ENCODE measurements around the gene SPINT3. TPM values are rescaled to one million over a fixed set of nuclear protein-coding genes. Genes with fewer than 3 reads are reported as not detected.

Gene SPINT3
- total and polyA plus RNA-seq, 7 donors: not detected

DNA sequence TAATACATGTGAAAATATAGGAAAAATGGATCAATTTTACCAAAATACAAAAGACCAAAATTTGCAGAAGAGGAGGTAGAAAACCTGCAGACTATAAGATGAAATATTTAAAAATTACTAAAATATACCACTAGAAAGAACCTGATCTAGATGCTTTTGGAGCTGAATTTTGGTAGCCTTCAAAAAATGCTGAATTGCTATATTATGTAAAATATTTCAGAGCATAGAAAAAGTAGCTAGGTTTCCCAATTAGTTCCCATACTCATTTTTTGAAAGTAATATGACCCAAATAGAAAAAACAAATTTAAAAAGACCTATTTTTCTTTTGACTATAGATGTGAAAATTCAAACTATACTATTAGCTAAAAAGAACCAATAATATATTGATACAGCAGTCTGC is 35.3 kb upstream of the SPINT3 start:
- DNase-seq: no peak
- intact Hi-C loops (cut with DNase I): no loop called here
- H3K36me3 ChIP-seq (ENCODE audit: insufficient read depth in 1 of 2, low read depth in 1 of 2): no peaks in the 10 kb centered on the region
- ATAC-seq: no peak
- H3K27me3 ChIP-seq (ENCODE audit: insufficient read depth in 3 of 3, low read length in 2 of 3): peaks cover 0 to 10% (median 4%) of the 10 kb centered on the region in 3 donors
- H3K9me3 ChIP-seq: no peaks in the 10 kb centered on the region
- no peak overlapping the region for H3K27ac ChIP-seq
- no peak for TF ChIP-seq CTCF (IDR thresholded peaks at IDR 0.05)
- H3K4me1 ChIP-seq: no peaks in the 10 kb centered on the region
- no peak overlapping the region for H3K4me3 ChIP-seq

DNA sequence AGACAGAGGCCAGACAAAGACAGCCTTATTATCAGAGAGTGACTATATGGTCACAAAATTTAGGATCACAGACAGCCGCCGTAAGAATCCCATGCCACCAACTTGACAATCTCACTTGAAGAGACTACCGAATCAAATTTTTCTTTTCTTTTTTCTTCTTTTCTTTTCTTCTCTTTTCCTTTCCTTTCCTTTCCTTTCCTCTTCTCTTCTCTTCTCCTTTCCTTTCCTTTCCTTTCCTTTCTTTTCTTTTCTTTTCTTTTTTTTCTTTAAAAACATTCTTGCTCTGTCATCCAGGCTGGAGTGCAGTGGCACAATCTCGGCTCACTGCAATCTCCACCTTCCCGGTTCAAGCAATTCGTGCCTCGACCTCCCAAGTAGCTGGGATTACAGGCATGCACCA is 33.0 kb upstream of the SPINT3 start:
- intact Hi-C loops (cut with DNase I): loop anchor here in 1 of 2 donors (5.0 kb wide), 1 partner anchor 224 kb away; no protein-coding TSS in a partner anchor
- H3K27me3 ChIP-seq (ENCODE audit: insufficient read depth in 3 of 3, low read length in 2 of 3): peaks cover 0 to 10% (median 4%) of the 10 kb centered on the region in 3 donors
- DNase-seq (no peak), ATAC-seq (no peak)
- WGBS, 3 donors: 76 to 88% (median 86%) methylated on average over 7 of the region's 7 CpGs
- H3K4me3 ChIP-seq: no peak overlapping the region
- no peaks in the 10 kb centered on the region for H3K9me3 ChIP-seq
- no peaks in the 10 kb centered on the region for H3K4me1 ChIP-seq
- H3K36me3 ChIP-seq (ENCODE audit: insufficient read depth in 1 of 2, low read depth in 1 of 2): no peaks in the 10 kb centered on the region
- H3K27ac ChIP-seq: no peak overlapping the region
- TF ChIP-seq CTCF (IDR thresholded peaks at IDR 0.05): no peak

- Histone ChIP-seq H3K27me3 (ENCODE audit: insufficient read depth in 3 of 3, low read length in 2 of 3) (peaks cover 0 to 10% (median 4%) of the 10 kb centered on the region in 3 donors), H3K27ac (no peak within 1 kb of the TSS), H3K4me3 (no peak within 1 kb of the TSS), H3K9me3 (no peaks in the 10 kb centered on the region), H3K36me3 (ENCODE audit: insufficient read depth in 1 of 2, low read depth in 1 of 2) (no peaks in the 10 kb centered on the region), H3K4me1 (no peaks in the 10 kb centered on the region)
- 69 to 80% (median 69%) methylated on average over 6 of the region's 6 CpGs for WGBS, 3 donors
- intact Hi-C loops (cut with DNase I): loop anchor here in 1 of 2 donors (5.0 kb wide), 1 partner anchor 225 kb away; no protein-coding TSS in a partner anchor
- DNase-seq (no peak), ATAC-seq (no peak)
- no peak for TF ChIP-seq CTCF (IDR thresholded peaks at IDR 0.05)
These were observed 31.9 kb upstream of the SPINT3 start, which contains the start of gene EPPIN for GRCh38 chr20:45547206-45547770. EPPIN (minus strand) TSS chr20:45547401; CDS start chr20:45547357, 44 bp downstream.

- WGBS, 3 donors: 13 to 22% (median 19%) methylated on average over 5 of the region's 5 CpGs
- intact Hi-C loops (cut with DNase I): loop anchor here in 1 of 2 donors (5.0 kb wide), 1 partner anchor 226 kb away; no protein-coding TSS in a partner anchor
- H3K27me3 ChIP-seq (ENCODE audit: insufficient read depth in 3 of 3, low read length in 2 of 3): peaks cover 0 to 10% (median 4%) of the 10 kb centered on the region in 3 donors
- H3K27ac ChIP-seq: no peak overlapping the region
- no peaks in the 10 kb centered on the region for H3K36me3 ChIP-seq (ENCODE audit: insufficient read depth in 1 of 2, low read depth in 1 of 2)
- ATAC-seq: no peak
- no peaks in the 10 kb centered on the region for H3K9me3 ChIP-seq
- DNase-seq: no peak
- TF ChIP-seq CTCF (IDR thresholded peaks at IDR 0.05): peak; percentile 23
- H3K4me1 ChIP-seq: no peaks in the 10 kb centered on the region
- H3K4me3 ChIP-seq: no peak overlapping the region
These were observed 30.5 kb upstream of the SPINT3 start for GRCh38 chr20:45545754-45546453.
